ENCODE measurements around the gene IL27RA.
"Not testable (repeated sequence)": the region's sequence is repeated elsewhere in the genome, so short reads cannot be mapped to it uniquely, and the experiment has no call there.

- TF ChIP-seq CTCF (IDR thresholded peaks at IDR 0.05 in 8 of 11, conservative IDR thresholded peaks at IDR 0.05 in 3 of 11); POLR2A (IDR thresholded peaks at IDR 0.05): not testable (repeated sequence)
Observed at GRCh38 chr19:14047866-14048265, 16.3 kb downstream of the IL27RA start.
